NCI-H345 treated with DMSO at 0.1 percent for 48 hours (cell line): ENCODE measurements around the gene TUBG2.
"Not testable (repeated sequence)": the region's sequence is repeated elsewhere in the genome, so short reads cannot be mapped to it uniquely, and the experiment has no call there.

Source experiments
- DNase-seq: peaks from one replicate; lab custom pipeline; 2025; ENCODE audit not compliant: unreplicated experiment; lab: John Stamatoyannopoulos, UW

The TUBG2 gene

GRCh38 chr17:42659079-42659931, at the start of gene TUBG2:
Gene TUBG2 (plus strand): TSS chr17:42659284. CDS start chr17:42659504, 220 bp downstream.
- peak; percentile 90 for DNase-seq

- not testable (repeated sequence) for DNase-seq
Measured at GRCh38 chr17:42609814-42610801, 49.0 kb upstream of the TUBG2 start.

GRCh38 chr17:42612013-42612412, 47.1 kb upstream of the TUBG2 start:
- DNase-seq, result no peak

- no peak for DNase-seq
Measured at GRCh38 chr17:42613699-42614295, 45.3 kb upstream of the TUBG2 start.

GRCh38 chr17:42617956-42618431, 41.1 kb upstream of the TUBG2 start:
- no peak for DNase-seq

- DNase-seq, result peak; percentile 5
Measured at GRCh38 chr17:42618442-42619150, 40.5 kb upstream of the TUBG2 start.

- not testable (repeated sequence) for DNase-seq
Measured at GRCh38 chr17:42621987-42622386, 37.1 kb upstream of the TUBG2 start.

GRCh38 chr17:42623271-42623670, 35.8 kb upstream of the TUBG2 start:
- DNase-seq, result no peak

- no peak for DNase-seq
Measured at GRCh38 chr17:42623732-42624596, 35.1 kb upstream of the TUBG2 start.

- DNase-seq, result not testable (repeated sequence)
Measured at GRCh38 chr17:42627032-42627764, 31.9 kb upstream of the TUBG2 start.

- DNase-seq, result no peak
Measured at GRCh38 chr17:42629411-42630009, 29.6 kb upstream of the TUBG2 start.

GRCh38 chr17:42632949-42633444, 26.1 kb upstream of the TUBG2 start:
- no peak for DNase-seq

GRCh38 chr17:42639525-42640113, 19.5 kb upstream of the TUBG2 start:
- DNase-seq, result no peak

- no peak for DNase-seq
Measured at GRCh38 chr17:42640121-42640520, 19.0 kb upstream of the TUBG2 start.

GRCh38 chr17:42642336-42642735, 16.7 kb upstream of the TUBG2 start:
- no peak for DNase-seq

- no peak for DNase-seq
Measured at GRCh38 chr17:42647778-42648177, 11.3 kb upstream of the TUBG2 start.

- no peak for DNase-seq
Measured at GRCh38 chr17:42651392-42651791, 7.7 kb upstream of the TUBG2 start.
